ENCODE data around the gene SLC38A4. TPM values are rescaled to one million over a fixed set of nuclear protein-coding genes. Genes with fewer than 3 reads are reported as not detected.

The SLC38A4 gene
- polyA plus RNA-seq, 1 of the 3 experiments (the other 2 are of a cell fraction), result 66.7 TPM

GRCh38 chr12:46872135-46872534, 46.3 kb upstream of the SLC38A4 start:
- Histone ChIP-seq H3K4me3 (ENCODE audit: low read depth in 2 of 2, low read length in 1 of 2) (no peak overlapping the region), H3K27me3 (ENCODE audit: insufficient read depth) (no peaks in the 10 kb centered on the region), H3F3A (replicated peaks; ENCODE audit: insufficient read depth) (no peaks in the 10 kb centered on the region), H3K4me2 (no peak overlapping the region), H3K4me1 (ENCODE audit: control insufficient read depth in 1 of 2, insufficient read depth in 2 of 2, low read depth in 1 of 2, low read length in 1 of 2) (no peaks in the 10 kb centered on the region), H3K27ac (ENCODE audit: low read depth in 2 of 2, low read length in 1 of 2) (no peak overlapping the region), H2AFZ (ENCODE audit: low read depth) (no peak overlapping the region), H4K20me1 (ENCODE audit: insufficient read depth) (no peaks in the 10 kb centered on the region), H3K9me2 (no peaks in the 10 kb centered on the region), H3K36me3 (replicated peaks in 1 of 2; ENCODE audit: control insufficient read depth in 1 of 2, insufficient read depth in 2 of 2, low read length in 1 of 2) (no peaks in the 10 kb centered on the region), H3K9me3 (peaks cover 6% of the 10 kb centered on the region; the same call in 1 of the 2 replicates), H3K9ac (no peak overlapping the region), H3K79me2 (ENCODE audit: insufficient read depth) (no peaks in the 10 kb centered on the region)
- ChIA-PET POLR2A (no interaction called here), CTCF (no interaction called here)
- DNase-seq, result no peak
- 54% methylated on average over 4 of the region's 4 CpGs for WGBS (ENCODE audit: low lambda C conversion rate)
- TF ChIP-seq RCOR1 (IDR thresholded peaks at IDR 0.05; ENCODE audit: low read length) (no peak), SMC3 (IDR thresholded peaks at IDR 0.05; ENCODE audit: low read depth, low read length) (no peak), GATA2 (CRISPR knock-in tag; IDR thresholded peaks at IDR 0.05) (no peak), NFIC (IDR thresholded peaks at IDR 0.05; ENCODE audit: borderline replicate concordance) (no peak), USF2 (IDR thresholded peaks at IDR 0.05; ENCODE audit: borderline replicate concordance, low read depth, low read length) (no peak)

DNA sequence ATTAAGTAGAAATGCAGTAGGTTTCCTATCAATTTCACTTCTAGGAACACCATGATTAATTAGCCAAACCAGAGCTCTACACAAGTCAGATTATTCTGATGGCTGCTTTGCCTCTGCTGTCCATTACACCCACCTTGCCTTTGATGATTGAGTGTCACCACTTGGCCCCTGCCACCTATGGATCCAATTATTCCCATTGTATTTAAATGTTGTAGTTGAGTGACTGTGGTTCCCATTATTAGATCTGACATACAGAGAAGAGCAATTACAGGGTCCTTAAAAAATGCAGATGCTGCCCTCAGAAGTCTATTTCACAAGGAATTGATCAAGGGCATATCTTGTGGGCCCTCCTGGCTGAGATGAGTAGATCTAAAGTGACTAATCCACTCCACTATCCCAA, 39.5 kb upstream of the SLC38A4 start:
- H2AFZ ChIP-seq (ENCODE audit: low read depth), result no peak overlapping the region
- DNase-seq, result no peak
- no peak overlapping the region for H3K4me2 ChIP-seq
- H4K20me1 ChIP-seq (ENCODE audit: insufficient read depth), result no peaks in the 10 kb centered on the region
- H3F3A ChIP-seq (replicated peaks; ENCODE audit: insufficient read depth), result no peaks in the 10 kb centered on the region
- no peaks in the 10 kb centered on the region for H3K27me3 ChIP-seq (ENCODE audit: insufficient read depth)
- peaks cover 7% of the 10 kb centered on the region; the same call in 1 of the 2 replicates for H3K9me3 ChIP-seq
- ChIA-PET CTCF (no interaction called here), POLR2A (no interaction called here)
- H3K9me2 ChIP-seq, result no peaks in the 10 kb centered on the region
- TF ChIP-seq, protein P1, sequence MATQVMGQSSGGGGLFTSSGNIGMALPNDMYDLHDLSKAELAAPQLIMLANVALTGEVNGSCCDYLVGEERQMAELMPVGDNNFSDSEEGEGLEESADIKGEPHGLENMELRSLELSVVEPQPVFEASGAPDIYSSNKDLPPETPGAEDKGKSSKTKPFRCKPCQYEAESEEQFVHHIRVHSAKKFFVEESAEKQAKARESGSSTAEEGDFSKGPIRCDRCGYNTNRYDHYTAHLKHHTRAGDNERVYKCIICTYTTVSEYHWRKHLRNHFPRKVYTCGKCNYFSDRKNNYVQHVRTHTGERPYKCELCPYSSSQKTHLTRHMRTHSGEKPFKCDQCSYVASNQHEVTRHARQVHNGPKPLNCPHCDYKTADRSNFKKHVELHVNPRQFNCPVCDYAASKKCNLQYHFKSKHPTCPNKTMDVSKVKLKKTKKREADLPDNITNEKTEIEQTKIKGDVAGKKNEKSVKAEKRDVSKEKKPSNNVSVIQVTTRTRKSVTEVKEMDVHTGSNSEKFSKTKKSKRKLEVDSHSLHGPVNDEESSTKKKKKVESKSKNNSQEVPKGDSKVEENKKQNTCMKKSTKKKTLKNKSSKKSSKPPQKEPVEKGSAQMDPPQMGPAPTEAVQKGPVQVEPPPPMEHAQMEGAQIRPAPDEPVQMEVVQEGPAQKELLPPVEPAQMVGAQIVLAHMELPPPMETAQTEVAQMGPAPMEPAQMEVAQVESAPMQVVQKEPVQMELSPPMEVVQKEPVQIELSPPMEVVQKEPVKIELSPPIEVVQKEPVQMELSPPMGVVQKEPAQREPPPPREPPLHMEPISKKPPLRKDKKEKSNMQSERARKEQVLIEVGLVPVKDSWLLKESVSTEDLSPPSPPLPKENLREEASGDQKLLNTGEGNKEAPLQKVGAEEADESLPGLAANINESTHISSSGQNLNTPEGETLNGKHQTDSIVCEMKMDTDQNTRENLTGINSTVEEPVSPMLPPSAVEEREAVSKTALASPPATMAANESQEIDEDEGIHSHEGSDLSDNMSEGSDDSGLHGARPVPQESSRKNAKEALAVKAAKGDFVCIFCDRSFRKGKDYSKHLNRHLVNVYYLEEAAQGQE (IDR thresholded peaks at IDR 0.05; ENCODE audit: low read depth, low read length), result no peak
- TF ChIP-seq, protein P2, sequence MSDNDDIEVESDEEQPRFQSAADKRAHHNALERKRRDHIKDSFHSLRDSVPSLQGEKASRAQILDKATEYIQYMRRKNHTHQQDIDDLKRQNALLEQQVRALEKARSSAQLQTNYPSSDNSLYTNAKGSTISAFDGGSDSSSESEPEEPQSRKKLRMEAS (IDR thresholded peaks at IDR 0.05; ENCODE audit: low read depth), result no peak
- TF ChIP-seq GATA2 (CRISPR knock-in tag; IDR thresholded peaks at IDR 0.05), result no peak
- no peak for TF ChIP-seq MEF2A (IDR thresholded peaks at IDR 0.05; ENCODE audit: borderline replicate concordance, low read depth)
- H3K4me1 ChIP-seq (ENCODE audit: control insufficient read depth in 1 of 2, insufficient read depth in 2 of 2, low read depth in 1 of 2, low read length in 1 of 2), result no peaks in the 10 kb centered on the region
- no peak overlapping the region for H3K27ac ChIP-seq (ENCODE audit: low read depth in 2 of 2, low read length in 1 of 2)
- H3K79me2 ChIP-seq (ENCODE audit: insufficient read depth), result no peaks in the 10 kb centered on the region
- H3K36me3 ChIP-seq (replicated peaks in 1 of 2; ENCODE audit: control insufficient read depth in 1 of 2, insufficient read depth in 2 of 2, low read length in 1 of 2), result no peaks in the 10 kb centered on the region
- H3K9ac ChIP-seq, result no peak overlapping the region
- H3K4me3 ChIP-seq (ENCODE audit: low read depth in 2 of 2, low read length in 1 of 2), result no peak overlapping the region

Data from SK-N-SH (cell line).